HAP-1 (cell line): ENCODE data around the gene GFPT1.
"Not testable (repeated sequence)": the region's sequence is repeated elsewhere in the genome, so short reads cannot be mapped to it uniquely, and the experiment has no call there.

Source experiments
- DNase-seq, 2 experiments: peaks; one replicate each; pipeline ENCODE4 v3.0.0-alpha.2; 2016 to 2020; ENCODE audit warnings: low spot score in 2 of 2
- H3K27me3 ChIP-seq: fragments of 250-450 bp; sonication (Bioruptor Pico); 2 replicates; pipeline ENCODE4 v1.5.1; 2020; ENCODE audit warnings: low read depth, mild to moderate bottlenecking, moderate library complexity
- H3K36me3 ChIP-seq: fragments of 250-450 bp; sonication (Bioruptor Pico); replicated peaks from 2 replicates; pipeline ENCODE4 v1.5.1; 2020; ENCODE audit warnings: mild to moderate bottlenecking
- H3K4me1 ChIP-seq: fragments of 250-450 bp; sonication (Bioruptor Pico); 2 replicates; pipeline ENCODE4 v1.5.1; 2020; ENCODE audit warnings: mild to moderate bottlenecking
- H3K4me3 ChIP-seq: fragments of 250-450 bp; sonication (Bioruptor Pico); 2 replicates; pipeline ENCODE4 v1.5.1; 2020; ENCODE audit warnings: mild to moderate bottlenecking, moderate library complexity
- H3K9me3 ChIP-seq: fragments of 250-450 bp; sonication (Bioruptor Pico); 2 replicates; pipeline ENCODE4 v1.5.1; 2020; ENCODE audit warnings: mild to moderate bottlenecking, moderate library complexity
- in situ Hi-C: fragments of 300-500 bp; cut with MboI; formaldehyde crosslinking; loops from 3 replicates; pipeline ENCODE4 v1.14.3; 2020; ENCODE audit warnings: low sequenced_read_pairs, inconsistent platforms, mixed read lengths

GFPT1 gene

DNA sequence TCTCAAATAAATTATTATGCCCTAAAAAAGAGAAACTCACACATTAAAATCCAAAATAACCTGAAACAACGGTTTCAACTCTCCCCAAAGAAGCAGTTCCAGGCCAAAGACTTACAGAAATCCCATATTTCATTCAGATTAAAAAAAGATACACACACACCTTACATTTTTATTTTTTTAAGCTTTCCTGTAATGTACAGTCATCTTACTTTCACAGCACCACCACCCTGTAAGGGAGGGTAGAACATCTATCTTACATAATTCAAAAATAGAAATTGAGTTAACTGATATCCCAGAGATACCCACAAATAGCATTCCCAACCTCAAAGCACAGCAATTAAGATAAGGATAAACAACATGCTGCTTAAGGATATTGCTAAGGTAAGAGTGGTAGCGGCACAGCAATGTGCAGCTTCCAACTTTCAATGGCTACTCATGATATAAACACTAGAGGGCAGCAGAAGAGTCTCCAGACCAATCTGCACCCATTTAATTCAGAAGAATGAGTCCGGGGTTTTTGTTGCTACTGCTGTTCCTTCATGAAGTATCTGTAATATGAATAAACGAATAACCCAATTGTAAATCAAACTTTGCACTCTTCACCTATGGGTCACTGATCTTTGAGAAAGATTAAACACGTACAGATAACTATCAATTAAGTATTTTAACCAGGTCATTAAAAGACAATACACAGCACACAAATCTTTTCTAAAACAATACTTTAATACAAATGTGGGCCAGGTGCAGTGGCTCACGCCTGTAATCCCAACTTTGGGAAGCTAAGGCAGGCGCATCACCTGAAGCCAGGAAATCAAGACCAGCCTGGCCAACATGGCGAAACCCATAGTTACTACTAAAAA, 11.3 kb downstream of the GFPT1 start:
- Histone ChIP-seq H3K9me3 (no peaks in the 10 kb centered on the region), H3K4me1 (peaks cover 12% of the 10 kb centered on the region), H3K27me3 (no peaks in the 10 kb centered on the region), H3K4me3 (no peak overlapping the region), H3K36me3 (peaks cover 19% of the 10 kb centered on the region)
- in situ Hi-C loops, result no loop called here
- DNase-seq, result peak; percentile 47 to 60

DNA sequence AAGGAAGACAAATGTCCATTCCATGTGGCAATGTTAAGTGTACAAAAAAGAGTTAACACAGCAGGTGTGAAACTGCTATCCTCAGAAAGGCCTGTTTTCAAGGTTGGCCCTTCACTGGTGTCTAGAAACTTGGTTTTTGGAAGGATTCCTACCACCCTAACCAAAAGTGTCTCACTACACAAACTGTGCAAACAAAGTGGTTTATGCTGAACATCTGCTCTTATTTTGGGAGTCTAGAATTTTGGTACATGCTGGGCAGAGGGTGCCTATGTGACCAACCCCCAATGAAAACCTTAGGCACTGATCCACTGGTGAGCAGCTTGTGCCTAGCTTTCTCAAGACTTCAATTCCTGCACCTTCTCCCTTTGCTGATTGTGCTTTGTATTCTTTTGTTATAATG, 14.3 kb downstream of the GFPT1 start:
- Histone ChIP-seq H3K4me1 (peaks cover 9% of the 10 kb centered on the region), H3K4me3 (no peak overlapping the region), H3K9me3 (no peaks in the 10 kb centered on the region), H3K27me3 (no peaks in the 10 kb centered on the region), H3K36me3 (peaks cover 49% of the 10 kb centered on the region)
- in situ Hi-C loops, result no loop called here
- DNase-seq, result no peak

DNA sequence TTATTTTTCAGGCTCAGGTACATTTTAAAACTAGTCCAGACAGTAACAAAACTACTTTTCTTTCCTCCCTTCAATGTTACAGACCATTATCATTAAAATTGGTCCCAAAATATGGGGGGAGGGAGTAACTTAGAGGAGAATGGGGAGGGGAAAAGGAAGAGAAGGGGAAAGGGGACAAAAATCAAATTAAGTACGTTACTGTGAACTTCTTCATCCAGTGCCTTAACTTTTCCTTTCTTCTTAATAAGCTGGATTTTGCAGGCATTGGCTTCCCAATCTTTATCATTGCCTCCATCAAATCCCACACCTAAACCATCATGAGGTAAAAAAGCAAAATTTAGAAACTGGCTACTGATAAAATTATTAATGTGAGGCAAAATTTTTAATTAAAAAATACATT, 17.2 kb downstream of the GFPT1 start:
- in situ Hi-C loops, result no loop called here
- H3K4me3 ChIP-seq, result no peak overlapping the region
- no peaks in the 10 kb centered on the region for H3K9me3 ChIP-seq
- H3K27me3 ChIP-seq, result no peaks in the 10 kb centered on the region
- no peaks in the 10 kb centered on the region; the same call in 1 of the 2 replicates for H3K4me1 ChIP-seq
- DNase-seq, result no peak
- H3K36me3 ChIP-seq, result peaks cover 68% of the 10 kb centered on the region

DNA sequence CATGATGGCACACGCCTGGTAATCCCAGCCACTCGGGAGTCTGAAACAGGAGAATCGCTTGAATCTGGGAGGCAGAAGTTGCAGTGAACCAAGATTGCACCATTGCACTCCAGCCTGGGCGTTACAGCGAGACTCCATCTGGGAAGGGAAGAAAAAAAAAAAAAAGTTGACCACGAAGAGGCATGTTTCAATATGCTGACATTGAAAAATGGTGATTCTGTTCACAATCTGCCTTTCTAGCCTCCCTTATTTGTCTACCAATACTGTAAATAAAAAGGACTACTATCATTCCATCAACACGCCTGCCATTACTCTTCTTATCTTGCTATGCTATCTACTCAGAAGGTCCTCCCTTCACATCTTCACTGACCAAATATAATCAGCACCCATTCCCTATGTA, 18.4 kb downstream of the GFPT1 start:
- no peak for DNase-seq
- Histone ChIP-seq H3K9me3 (no peaks in the 10 kb centered on the region), H3K4me1 (no peaks in the 10 kb centered on the region), H3K4me3 (no peak overlapping the region), H3K36me3 (peaks cover 68% of the 10 kb centered on the region), H3K27me3 (no peaks in the 10 kb centered on the region)
- in situ Hi-C loops, result no loop called here

DNA sequence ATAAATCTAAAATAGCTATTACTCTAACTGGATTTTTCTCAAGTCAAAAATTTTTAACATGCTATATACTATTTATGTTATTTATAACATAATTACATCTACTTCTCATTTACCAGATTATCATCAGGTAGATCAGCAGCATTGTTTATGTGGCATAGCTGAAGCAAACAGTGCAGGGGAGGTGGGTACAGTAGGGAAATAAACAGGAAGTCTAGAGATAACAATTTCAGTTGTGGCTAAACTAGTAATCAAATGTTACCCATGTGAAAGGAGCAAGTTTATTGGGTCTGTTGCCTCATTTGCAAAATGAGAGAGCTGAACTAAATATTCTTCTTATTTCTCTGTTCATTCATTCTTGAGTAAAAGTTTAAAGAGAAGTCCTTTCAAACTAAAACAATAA, 27.7 kb downstream of the GFPT1 start:
- Histone ChIP-seq H3K9me3 (no peaks in the 10 kb centered on the region), H3K36me3 (peaks cover 71% of the 10 kb centered on the region), H3K4me1 (peaks cover 17% of the 10 kb centered on the region), H3K4me3 (no peak overlapping the region), H3K27me3 (no peaks in the 10 kb centered on the region)
- in situ Hi-C loops, result no loop called here
- peak in 1 of 2 experiments; percentile 19 for DNase-seq

DNA sequence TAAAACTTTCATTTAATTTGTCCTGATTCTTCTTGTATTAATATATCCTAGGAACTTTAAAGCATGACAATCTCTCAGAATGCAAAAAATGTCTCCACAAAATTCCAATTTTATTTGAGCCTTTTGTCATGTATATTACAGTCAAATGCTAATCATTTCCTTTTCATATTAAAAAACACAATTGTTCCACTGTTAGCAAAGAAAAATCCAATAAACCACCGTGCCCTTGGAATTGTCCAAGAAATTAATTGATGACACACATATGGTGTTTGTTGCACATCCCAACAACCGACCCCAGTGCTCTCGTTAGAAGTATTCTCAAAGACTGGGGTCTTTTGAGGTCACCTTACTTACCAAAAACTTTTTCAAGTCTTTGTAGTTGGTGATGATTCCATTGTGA, 28.1 kb downstream of the GFPT1 start:
- in situ Hi-C loops, result no loop called here
- DNase-seq, result peak; percentile 74 to 91
- peaks cover 70% of the 10 kb centered on the region for H3K36me3 ChIP-seq

DNA sequence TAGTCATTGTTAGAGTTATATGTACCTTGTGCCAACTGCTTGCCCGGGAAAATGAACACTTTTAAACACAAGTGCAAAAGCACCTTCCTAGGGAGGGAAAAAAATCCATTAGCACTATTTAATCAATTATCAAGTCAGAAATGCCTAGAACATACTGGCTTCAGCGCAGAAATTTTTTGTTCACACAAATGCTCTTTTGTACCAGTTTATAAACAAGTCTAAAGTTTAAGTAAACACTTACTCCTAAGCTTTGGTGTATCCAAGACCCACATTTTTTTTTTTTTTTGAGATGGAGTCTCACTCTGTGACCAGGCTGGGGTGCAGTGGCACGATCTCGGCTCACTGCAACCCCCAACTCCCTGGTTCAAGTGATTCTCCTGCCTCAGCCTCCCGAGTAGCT, 30.6 kb downstream of the GFPT1 start:
- no peaks in the 10 kb centered on the region for H3K27me3 ChIP-seq
- peaks cover 17% of the 10 kb centered on the region for H3K4me1 ChIP-seq
- H3K4me3 ChIP-seq, result no peak overlapping the region
- peaks cover 56% of the 10 kb centered on the region for H3K36me3 ChIP-seq
- in situ Hi-C loops, result no loop called here
- DNase-seq, result no peak
- H3K9me3 ChIP-seq, result no peaks in the 10 kb centered on the region

More for the DNA sequence above, 28.1 kb downstream of the GFPT1 start:
- no peaks in the 10 kb centered on the region for H3K27me3 ChIP-seq
- H3K4me3 ChIP-seq, result no peak overlapping the region
- H3K9me3 ChIP-seq, result no peaks in the 10 kb centered on the region
- H3K4me1 ChIP-seq, result peaks cover 17% of the 10 kb centered on the region

DNA sequence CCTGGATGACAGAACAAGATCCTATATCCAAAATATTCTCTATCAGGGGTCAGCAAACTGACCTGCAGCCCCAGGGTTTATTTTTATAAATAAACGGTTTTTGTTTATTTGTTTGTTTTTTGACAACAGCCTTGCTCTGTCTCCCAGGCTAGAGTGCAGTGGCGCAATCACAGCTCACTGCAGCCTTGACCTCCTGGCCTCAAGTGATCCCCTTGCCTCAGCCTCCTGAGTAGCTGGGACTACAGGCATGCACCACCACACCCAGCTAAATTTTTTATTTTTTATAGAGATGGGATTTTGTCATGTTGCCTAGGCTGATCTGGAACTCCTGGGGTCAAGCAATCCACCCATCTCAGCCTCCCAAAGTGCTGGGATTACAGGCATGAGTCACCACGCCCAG, 32.1 kb downstream of the GFPT1 start:
- in situ Hi-C loops, DNase-seq, H3K27me3 ChIP-seq, H3K4me3 ChIP-seq, H3K9me3 ChIP-seq: not testable (repeated sequence)
- peaks cover 54% of the 10 kb centered on the region for H3K36me3 ChIP-seq
- H3K4me1 ChIP-seq, result peaks cover 17% of the 10 kb centered on the region

DNA sequence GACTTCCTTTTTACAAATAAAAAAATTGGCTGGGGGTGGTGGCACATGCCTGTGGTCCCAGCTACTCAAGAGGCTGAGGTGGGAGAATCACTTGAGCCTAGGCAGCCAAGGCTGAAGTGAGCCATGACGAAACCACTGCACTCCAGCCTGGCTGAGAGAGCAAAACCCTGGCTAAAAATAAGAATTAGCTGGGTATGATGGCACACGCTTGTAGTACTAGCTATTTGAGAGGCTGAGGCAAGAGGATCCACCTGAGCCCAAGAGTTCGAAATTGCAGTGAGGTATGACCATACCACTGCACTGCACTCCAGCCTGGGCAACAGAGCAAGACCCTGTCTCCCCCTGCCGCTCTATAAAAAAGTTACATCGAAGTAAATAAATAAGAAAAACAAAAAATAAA, 33.7 kb downstream of the GFPT1 start:
- no peak for DNase-seq
- Histone ChIP-seq H3K27me3 (no peaks in the 10 kb centered on the region), H3K4me1 (peaks cover 4% of the 10 kb centered on the region), H3K36me3 (peaks cover 59% of the 10 kb centered on the region), H3K4me3 (no peak overlapping the region), H3K9me3 (no peaks in the 10 kb centered on the region)
- in situ Hi-C loops, result no loop called here

DNA sequence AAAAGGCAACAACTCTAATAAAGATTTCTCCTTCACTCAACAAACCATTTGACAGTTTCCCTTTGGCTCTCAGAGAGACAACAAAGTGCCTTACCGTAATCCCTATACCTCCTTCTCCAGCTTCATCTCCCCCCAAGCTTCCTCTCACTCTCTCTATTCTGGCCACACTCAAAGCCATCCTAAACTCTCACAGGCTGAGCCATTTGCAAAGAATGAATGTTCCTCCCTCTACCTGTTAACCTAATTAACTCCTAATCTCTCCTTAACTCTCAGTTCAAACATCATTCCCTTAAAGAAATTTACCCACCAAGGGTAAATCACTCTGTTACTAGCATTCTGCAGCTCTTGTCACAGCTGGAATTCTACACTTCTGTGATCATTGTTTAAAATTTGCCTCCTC, 38.2 kb downstream of the GFPT1 start:
- no peak for DNase-seq
- Histone ChIP-seq H3K27me3 (no peaks in the 10 kb centered on the region), H3K4me1 (peaks cover 15% of the 10 kb centered on the region), H3K36me3 (peaks cover 50% of the 10 kb centered on the region), H3K9me3 (no peaks in the 10 kb centered on the region), H3K4me3 (no peak overlapping the region)
- in situ Hi-C loops, result no loop called here

DNA sequence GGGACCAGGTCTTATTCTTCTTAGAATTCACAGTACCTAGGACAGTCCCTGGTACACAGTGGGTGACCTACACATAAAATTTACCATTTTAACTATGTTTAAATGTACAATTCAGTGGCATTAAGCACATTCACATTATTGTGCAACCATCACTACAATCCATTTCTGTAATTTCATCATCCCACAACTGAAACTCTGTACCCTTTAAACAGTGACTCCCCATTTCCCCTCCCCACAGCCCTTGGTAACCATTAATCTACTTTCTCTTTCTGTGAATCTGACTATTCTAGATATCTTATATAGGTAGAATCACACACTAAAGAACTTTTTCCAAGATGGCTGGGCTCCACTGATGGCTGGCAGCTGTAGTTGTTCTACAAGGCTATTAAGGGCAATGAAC, 41.6 kb downstream of the GFPT1 start:
- Histone ChIP-seq H3K27me3 (no peaks in the 10 kb centered on the region), H3K9me3 (no peaks in the 10 kb centered on the region), H3K4me1 (peaks cover 21% of the 10 kb centered on the region), H3K36me3 (peaks cover 74% of the 10 kb centered on the region), H3K4me3 (no peak overlapping the region)
- no peak for DNase-seq
- in situ Hi-C loops, result no loop called here

DNA sequence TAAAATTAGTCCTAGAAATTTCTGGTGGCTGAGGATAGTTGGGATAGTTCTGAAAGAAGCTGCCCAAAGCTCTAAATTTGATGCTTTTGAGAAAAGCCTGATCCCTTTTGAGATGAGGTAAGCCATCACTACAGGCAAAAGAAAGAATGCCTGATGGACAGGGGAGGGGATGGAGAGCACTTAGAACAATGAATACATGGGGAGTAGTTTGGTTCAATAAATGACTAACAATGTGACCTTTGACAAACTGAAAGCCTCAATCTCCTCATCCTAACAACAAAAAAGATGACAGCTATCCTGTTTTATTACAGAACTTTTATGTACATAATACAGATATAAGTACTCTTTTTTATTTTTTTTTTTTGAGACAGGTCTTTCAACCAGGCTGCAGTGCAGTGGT, 42.7 kb downstream of the GFPT1 start:
- in situ Hi-C loops, result no loop called here
- Histone ChIP-seq H3K9me3 (no peaks in the 10 kb centered on the region), H3K4me3 (no peak overlapping the region), H3K27me3 (no peaks in the 10 kb centered on the region), H3K36me3 (peaks cover 67% of the 10 kb centered on the region), H3K4me1 (peaks cover 29% of the 10 kb centered on the region)
- DNase-seq, result peak; percentile 37 to 80

DNA sequence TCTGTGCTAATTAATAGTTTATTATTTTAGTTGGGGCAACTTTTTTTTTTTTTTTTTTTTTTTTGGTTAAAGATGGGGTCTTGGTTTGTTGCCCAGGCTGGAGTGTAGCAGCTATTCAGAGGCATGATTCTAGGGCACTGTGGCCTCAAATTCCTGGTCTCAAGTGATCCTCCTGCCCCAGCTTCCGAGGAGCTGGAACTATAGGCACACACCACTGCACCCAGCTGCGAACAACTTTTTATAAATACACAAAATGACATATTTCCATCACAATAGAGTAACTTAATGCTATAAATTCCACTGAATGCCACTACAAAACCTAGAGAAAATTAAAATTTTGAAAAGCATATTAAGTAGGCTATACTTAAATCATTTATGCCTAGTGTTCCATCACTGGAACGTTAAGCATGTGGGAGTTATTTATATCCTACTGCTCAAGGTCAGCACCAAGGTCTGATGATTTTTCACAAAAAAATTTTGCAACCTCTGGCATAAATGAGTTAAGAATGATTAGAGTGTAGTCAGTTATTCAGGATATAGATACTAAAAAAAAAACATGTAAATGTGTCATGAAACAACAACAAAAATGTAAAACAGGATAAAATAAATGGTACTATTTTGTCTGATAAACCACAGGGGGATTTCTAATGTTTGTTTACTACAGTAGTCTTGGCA, 46.8 kb downstream of the GFPT1 start:
- Histone ChIP-seq H3K4me1 (peaks cover 28% of the 10 kb centered on the region), H3K4me3 (no peak overlapping the region), H3K9me3 (no peaks in the 10 kb centered on the region), H3K27me3 (no peaks in the 10 kb centered on the region), H3K36me3 (peaks cover 59% of the 10 kb centered on the region)
- in situ Hi-C loops, result no loop called here
- peak; percentile 53 to 58 for DNase-seq

DNA sequence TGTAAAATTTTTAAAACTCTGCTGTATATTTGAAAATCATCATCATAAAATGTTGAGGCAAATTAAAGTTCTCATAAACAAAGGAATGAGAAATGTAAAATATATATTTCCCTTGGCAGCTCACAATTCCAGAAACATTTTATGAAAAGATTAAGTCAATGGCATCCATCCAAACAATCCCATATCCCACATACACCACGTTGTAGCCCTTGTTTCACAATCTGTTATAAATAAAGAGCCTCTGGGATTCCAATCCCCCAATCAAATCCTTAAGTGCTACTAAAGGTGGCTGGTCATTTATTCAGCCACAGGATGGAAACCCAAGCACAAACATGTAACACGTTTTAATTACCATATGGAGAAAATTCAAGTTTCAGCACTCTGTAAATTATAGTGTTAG, 51.7 kb downstream of the GFPT1 start:
- Histone ChIP-seq H3K9me3 (no peaks in the 10 kb centered on the region), H3K4me1 (peaks cover 21% of the 10 kb centered on the region), H3K36me3 (peaks cover 23% of the 10 kb centered on the region), H3K27me3 (no peaks in the 10 kb centered on the region), H3K4me3 (no peak overlapping the region)
- DNase-seq, result no peak
- in situ Hi-C loops, result no loop called here
